K562 (cell line): ENCODE measurements around the gene PNMT. TPM values are rescaled to one million over a fixed set of nuclear protein-coding genes. Genes with fewer than 3 reads are reported as not detected.
A peak's percentile ranks its signal among the peaks of the same experiment; 100 is the strongest.

Experiments
- ARHGAP35 ChIP-seq: fragments of 450-650 bp; IDR thresholded peaks from 2 replicates; pipeline ENCODE4 v1.6.1; 2018; ENCODE audit not compliant: partially characterized antibody
- EP300 ChIP-seq: IDR thresholded peaks from 2 replicates; pipeline ENCODE4 v1.6.1; 2012; ENCODE audit warnings: low read length, improper control_type of control experiment
- HDGF ChIP-seq: fragments of 450-650 bp; IDR thresholded peaks from 2 replicates; pipeline ENCODE4 v1.6.1; 2016
- HMG20B ChIP-seq: fragments of 250-450 bp; sonication (Bioruptor Pico); IDR thresholded peaks from 2 replicates; pipeline ENCODE4 v1.5.0; 2021; ENCODE audit warnings: mild to moderate bottlenecking
- HNRNPK ChIP-seq: fragments of 200-400 bp; formaldehyde crosslinking; IDR thresholded peaks from one replicate; pipeline ENCODE4 v1.6.1; 2018; ENCODE audit warnings: mild to moderate bottlenecking, low read depth, low read length; ENCODE audit not compliant: poor library complexity, severe bottlenecking
- NCOA1 ChIP-seq: fragments of 450-650 bp; IDR thresholded peaks from 2 replicates; pipeline ENCODE4 v1.6.1; 2016; ENCODE audit warnings: low read depth
- NONO ChIP-seq, 2 experiments: fragments of 200-400 bp in 1 of 2; fragments of 450-650 bp in 1 of 2; formaldehyde crosslinking in 1 of 2; IDR thresholded peaks; 2 replicates each; pipeline ENCODE4 v1.6.1; 2017; ENCODE audit warnings: low read depth in 2 of 2, mild to moderate bottlenecking in 2 of 2, moderate library complexity in 2 of 2, low read length in 1 of 2
- RBM39 ChIP-seq: fragments of 200-400 bp; formaldehyde crosslinking; optimal IDR thresholded peaks from 2 replicates; pipeline ENCODE3; 2018; ENCODE audit warnings: low read depth, low read length
- RFX5 ChIP-seq: IDR thresholded peaks from 2 replicates; pipeline ENCODE4 v1.6.1; 2011; ENCODE audit warnings: low read depth, mild to moderate bottlenecking, improper control_type of control experiment, low read length
- SNIP1 ChIP-seq: fragments of 450-650 bp; IDR thresholded peaks from 2 replicates; pipeline ENCODE4 v1.7.1; 2017; ENCODE audit warnings: low read depth, mild to moderate bottlenecking
- TAF1 ChIP-seq: IDR thresholded peaks from 2 replicates; pipeline ENCODE4 v1.6.1; 2011; ENCODE audit warnings: mild to moderate bottlenecking, low read length, moderate library complexity; ENCODE audit not compliant: insufficient read depth, control insufficient read depth, severe bottlenecking; ENCODE audit errors: extremely low read depth
- TCF7L2 ChIP-seq: fragments of 150-350 bp; IDR thresholded peaks from 2 replicates; pipeline ENCODE4 v1.6.1; 2016; ENCODE audit warnings: low read depth, mild to moderate bottlenecking, low read length, moderate library complexity
- ZFP30 ChIP-seq: fragments of 250-450 bp; sonication (Bioruptor Pico); IDR thresholded peaks from 2 replicates; pipeline ENCODE4 v1.8.0; 2022; ENCODE audit warnings: moderate library complexity, mild to moderate bottlenecking, inconsistent platforms, borderline replicate concordance
- ZNF3 ChIP-seq: fragments of 250-450 bp; sonication (Bioruptor Pico); IDR thresholded peaks from 2 replicates; pipeline ENCODE4 v1.5.0; 2021; ENCODE audit warnings: mild to moderate bottlenecking, moderate library complexity
- polyA plus RNA-seq, 8 experiments: library from polyadenylated mRNA; depleted of rRNA in 4 of 8; stranded (reverse) in 5 of 8; unstranded in 3 of 8; fragments of >200 nt; fragmentation: Nextera tagmentation in 2 of 8; fragmentation: Illumina TruSeq in 1 of 8; extraction: Ambion mirVana in 2 of 8; extraction: Trizol in 1 of 8; gene quantifications; 2 replicates each; pipeline versions ENCODE4 v1.2.1 to v1.2.3, GENCODE V29; 2011 to 2014; ENCODE audit warnings: inconsistent platforms in 1 of 8, missing spikeins in 1 of 8
- total RNA-seq, 7 experiments: library from RNA; depleted of rRNA in 6 of 7; stranded (reverse); fragments of >200 nt in 6 of 7; fragmentation: Illumina TruSeq in 2 of 7; extraction: Trizol in 2 of 7; gene quantifications; 2 replicates each; pipeline versions ENCODE4 v1.2.1 to v1.2.3, GENCODE V29; 2011 to 2021; ENCODE audit warnings: low replicate concordance in 1 of 7
- TF ChIP-seq, protein P1 (sequence below), 2 experiments: IDR thresholded peaks; 2 replicates each; pipeline ENCODE4 v1.6.1; 2012; ENCODE audit warnings: improper control_type of control experiment in 2 of 2, low read depth in 2 of 2, low read length in 2 of 2, borderline replicate concordance in 1 of 2
- TF ChIP-seq, protein P2 (sequence below), 2 experiments: fragments of 250-450 bp in 1 of 2; fragments of 450-650 bp in 1 of 2; sonication (Bioruptor Pico) in 1 of 2; IDR thresholded peaks; 2 replicates each; pipeline versions ENCODE4 v1.6.1 to v1.8.0; 2016 to 2021; ENCODE audit warnings: mild to moderate bottlenecking in 2 of 2, moderate library complexity in 2 of 2, missing compliant biosample characterization in 1 of 2, missing genetic modification characterization in 1 of 2
- TF ChIP-seq, protein P3 (sequence below): fragments of 250-450 bp; sonication (Bioruptor Pico); IDR thresholded peaks from 2 replicates; pipeline ENCODE4 v1.8.0; 2022; ENCODE audit warnings: moderate library complexity, mild to moderate bottlenecking, inconsistent platforms
- TF ChIP-seq, protein P4 (sequence below): fragments of 250-450 bp; sonication (Bioruptor Pico); IDR thresholded peaks from 2 replicates; pipeline ENCODE4 v1.8.0; 2021; ENCODE audit warnings: moderate library complexity, mild to moderate bottlenecking, inconsistent platforms

The PNMT gene
- total and polyA plus RNA-seq, 9 of the 15 experiments (the other 6 are each of a cell fraction or from before 2014, with no cell fraction given): 0.55 to 18.1 (median 5.8) TPM

DNA sequence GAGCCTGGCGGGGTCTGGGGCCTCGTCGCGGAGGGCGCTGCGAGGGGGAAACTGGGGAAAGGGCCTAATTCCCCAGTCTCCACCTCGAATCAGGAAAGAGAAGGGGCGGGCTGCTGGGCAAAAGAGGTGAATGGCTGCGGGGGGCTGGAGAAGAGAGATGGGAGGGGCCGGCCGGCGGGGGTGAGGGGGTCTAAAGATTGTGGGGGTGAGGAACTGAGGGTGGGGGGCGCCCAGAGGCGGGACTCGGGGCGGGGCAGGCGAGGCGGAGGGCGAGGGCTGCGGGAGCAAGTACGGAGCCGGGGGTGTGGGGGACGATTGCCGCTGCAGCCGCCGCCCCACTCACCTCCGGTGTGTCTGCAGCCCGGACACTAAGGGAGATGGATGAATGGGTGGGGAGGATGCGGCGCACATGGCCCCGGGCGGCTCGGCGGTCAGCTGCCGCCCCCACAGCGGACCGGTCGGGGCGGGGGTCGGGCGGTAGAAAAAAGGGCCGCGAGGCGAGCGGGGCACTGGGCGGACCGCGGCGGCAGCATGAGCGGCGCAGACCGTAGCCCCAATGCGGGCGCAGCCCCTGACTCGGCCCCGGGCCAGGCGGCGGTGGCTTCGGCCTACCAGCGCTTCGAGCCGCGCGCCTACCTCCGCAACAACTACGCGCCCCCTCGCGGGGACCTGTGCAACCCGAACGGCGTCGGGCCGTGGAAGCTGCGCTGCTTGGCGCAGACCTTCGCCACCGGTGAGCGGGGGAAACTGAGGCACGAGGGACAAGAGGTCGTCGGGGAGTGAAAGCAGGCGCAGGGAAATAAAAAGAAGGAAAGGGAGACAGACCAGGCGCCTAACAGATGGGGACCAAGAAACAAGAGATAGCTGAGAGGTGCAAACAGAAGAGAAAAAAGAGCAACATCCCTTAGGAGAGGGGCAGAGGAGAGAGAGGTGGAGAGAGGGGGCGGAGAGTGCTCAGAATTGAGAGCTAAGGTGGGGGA, at the start of gene PNMT (continued):
- TF ChIP-seq, protein P1, sequence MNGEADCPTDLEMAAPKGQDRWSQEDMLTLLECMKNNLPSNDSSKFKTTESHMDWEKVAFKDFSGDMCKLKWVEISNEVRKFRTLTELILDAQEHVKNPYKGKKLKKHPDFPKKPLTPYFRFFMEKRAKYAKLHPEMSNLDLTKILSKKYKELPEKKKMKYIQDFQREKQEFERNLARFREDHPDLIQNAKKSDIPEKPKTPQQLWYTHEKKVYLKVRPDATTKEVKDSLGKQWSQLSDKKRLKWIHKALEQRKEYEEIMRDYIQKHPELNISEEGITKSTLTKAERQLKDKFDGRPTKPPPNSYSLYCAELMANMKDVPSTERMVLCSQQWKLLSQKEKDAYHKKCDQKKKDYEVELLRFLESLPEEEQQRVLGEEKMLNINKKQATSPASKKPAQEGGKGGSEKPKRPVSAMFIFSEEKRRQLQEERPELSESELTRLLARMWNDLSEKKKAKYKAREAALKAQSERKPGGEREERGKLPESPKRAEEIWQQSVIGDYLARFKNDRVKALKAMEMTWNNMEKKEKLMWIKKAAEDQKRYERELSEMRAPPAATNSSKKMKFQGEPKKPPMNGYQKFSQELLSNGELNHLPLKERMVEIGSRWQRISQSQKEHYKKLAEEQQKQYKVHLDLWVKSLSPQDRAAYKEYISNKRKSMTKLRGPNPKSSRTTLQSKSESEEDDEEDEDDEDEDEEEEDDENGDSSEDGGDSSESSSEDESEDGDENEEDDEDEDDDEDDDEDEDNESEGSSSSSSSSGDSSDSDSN (IDR thresholded peaks at IDR 0.05; ENCODE audit: borderline replicate concordance in 1 of 2, low read depth in 2 of 2, low read length in 2 of 2): peak; percentile 98 to 99
- TF ChIP-seq RFX5: no peak
- TF ChIP-seq NONO (IDR thresholded peaks at IDR 0.05; ENCODE audit: low read depth in 2 of 2, low read length in 1 of 2): peak in 1 of 2 experiments; percentile 65; a peak in 2 of 4 replicates
- TF ChIP-seq, protein P2, sequence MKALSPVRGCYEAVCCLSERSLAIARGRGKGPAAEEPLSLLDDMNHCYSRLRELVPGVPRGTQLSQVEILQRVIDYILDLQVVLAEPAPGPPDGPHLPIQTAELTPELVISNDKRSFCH (CRISPR knock-in tag; IDR thresholded peaks at IDR 0.05): no peak
- TF ChIP-seq, protein P2 (tag; IDR thresholded peaks at IDR 0.05): peak; percentile 83
- TF ChIP-seq HDGF: no peak
- peak; percentile 20 for TF ChIP-seq TAF1
- TF ChIP-seq HMG20B: no peak
- TF ChIP-seq RBM39: no peak
- TF ChIP-seq, protein P3, sequence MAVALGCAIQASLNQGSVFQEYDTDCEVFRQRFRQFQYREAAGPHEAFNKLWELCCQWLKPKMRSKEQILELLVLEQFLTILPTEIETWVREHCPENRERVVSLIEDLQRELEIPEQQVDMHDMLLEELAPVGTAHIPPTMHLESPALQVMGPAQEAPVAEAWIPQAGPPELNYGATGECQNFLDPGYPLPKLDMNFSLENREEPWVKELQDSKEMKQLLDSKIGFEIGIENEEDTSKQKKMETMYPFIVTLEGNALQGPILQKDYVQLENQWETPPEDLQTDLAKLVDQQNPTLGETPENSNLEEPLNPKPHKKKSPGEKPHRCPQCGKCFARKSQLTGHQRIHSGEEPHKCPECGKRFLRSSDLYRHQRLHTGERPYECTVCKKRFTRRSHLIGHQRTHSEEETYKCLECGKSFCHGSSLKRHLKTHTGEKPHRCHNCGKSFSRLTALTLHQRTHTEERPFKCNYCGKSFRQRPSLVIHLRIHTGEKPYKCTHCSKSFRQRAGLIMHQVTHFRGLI (CRISPR knock-in tag): 0 out of 2 replicates have a peak, but pooled peaks have one; percentile 4
- TF ChIP-seq SNIP1: no peak
- TF ChIP-seq ZFP30: no peak
- peak; percentile 60 for TF ChIP-seq ARHGAP35
- TF ChIP-seq EP300: no peak
- TF ChIP-seq, protein P4, sequence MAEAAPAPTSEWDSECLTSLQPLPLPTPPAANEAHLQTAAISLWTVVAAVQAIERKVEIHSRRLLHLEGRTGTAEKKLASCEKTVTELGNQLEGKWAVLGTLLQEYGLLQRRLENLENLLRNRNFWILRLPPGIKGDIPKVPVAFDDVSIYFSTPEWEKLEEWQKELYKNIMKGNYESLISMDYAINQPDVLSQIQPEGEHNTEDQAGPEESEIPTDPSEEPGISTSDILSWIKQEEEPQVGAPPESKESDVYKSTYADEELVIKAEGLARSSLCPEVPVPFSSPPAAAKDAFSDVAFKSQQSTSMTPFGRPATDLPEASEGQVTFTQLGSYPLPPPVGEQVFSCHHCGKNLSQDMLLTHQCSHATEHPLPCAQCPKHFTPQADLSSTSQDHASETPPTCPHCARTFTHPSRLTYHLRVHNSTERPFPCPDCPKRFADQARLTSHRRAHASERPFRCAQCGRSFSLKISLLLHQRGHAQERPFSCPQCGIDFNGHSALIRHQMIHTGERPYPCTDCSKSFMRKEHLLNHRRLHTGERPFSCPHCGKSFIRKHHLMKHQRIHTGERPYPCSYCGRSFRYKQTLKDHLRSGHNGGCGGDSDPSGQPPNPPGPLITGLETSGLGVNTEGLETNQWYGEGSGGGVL: no peak
- no peak for TF ChIP-seq TCF7L2
- no peak for TF ChIP-seq ZNF3 (CRISPR knock-in tag)
- TF ChIP-seq HNRNPK: no peak
- no peak for TF ChIP-seq NCOA1
